ENCODE measurements around the gene VPS13A.

GRCh38 chr9:77224746-77225312 lies 47.5 kb downstream of the VPS13A start:
- TF ChIP-seq POLR2AphosphoS5 (IDR thresholded peaks at IDR 0.05; ENCODE audit: low read depth, low read length) (no peak), POLR2A (IDR thresholded peaks at IDR 0.05; ENCODE audit: borderline replicate concordance, extremely low read depth, insufficient read depth, insufficient read length) (no peak), EZH2 (IDR thresholded peaks at IDR 0.05) (no peak), ZBTB33 (IDR thresholded peaks at IDR 0.05; ENCODE audit: extremely low read depth, insufficient replicate concordance, low read length) (no peak), CTCF (IDR thresholded peaks at IDR 0.05 in 2 of 3, conservative IDR thresholded peaks at IDR 0.05 in 1 of 3; ENCODE audit: borderline replicate concordance in 1 of 3, insufficient read depth in 1 of 3, low read depth in 2 of 3, low read length in 2 of 3) (no peak), TCF7L2 (IDR thresholded peaks at IDR 0.05; ENCODE audit: borderline replicate concordance, extremely low read depth, insufficient read depth, insufficient read length) (no peak), RAD21 (IDR thresholded peaks at IDR 0.05; ENCODE audit: low read depth) (no peak), EZH2phosphoT487 (IDR thresholded peaks at IDR 0.05; ENCODE audit: borderline replicate concordance) (no peak), EGR1 (IDR thresholded peaks at IDR 0.05; ENCODE audit: low read depth) (no peak)

Measured in HCT116 (cell line).